Trophoblast cell (in vitro differentiated cells and primary cell): ENCODE data around the gene KRTAP22-2.

Experiments
- DNase-seq, 2 donors: peaks; one replicate each; pipeline ENCODE4 v3.0.0-alpha.2; 2016
- H2AFZ ChIP-seq: 2 replicates; pipeline ENCODE4 v1.6.1; 2013; ENCODE audit warnings: low read length, moderate library complexity, mild to moderate bottlenecking; ENCODE audit not compliant: insufficient read depth, poor library complexity
- H2AK5ac ChIP-seq: 2 replicates; pipeline ENCODE4 v1.6.1; 2013; ENCODE audit warnings: mild to moderate bottlenecking, low read length
- H2BK120ac ChIP-seq: 2 replicates; pipeline ENCODE4 v1.6.1; 2013; ENCODE audit warnings: low read length, mild to moderate bottlenecking, moderate library complexity; ENCODE audit not compliant: insufficient read depth, poor library complexity
- H2BK12ac ChIP-seq: 2 replicates; pipeline ENCODE4 v1.6.1; 2013; ENCODE audit warnings: mild to moderate bottlenecking, low read length, moderate library complexity
- H2BK5ac ChIP-seq: 2 replicates; pipeline ENCODE4 v1.6.1; 2013; ENCODE audit warnings: low read length, low read depth, moderate library complexity, mild to moderate bottlenecking; ENCODE audit not compliant: poor library complexity
- H3K14ac ChIP-seq: 2 replicates; pipeline ENCODE4 v1.6.1; 2013; ENCODE audit warnings: mild to moderate bottlenecking, low read length
- H3K18ac ChIP-seq: 2 replicates; pipeline ENCODE4 v1.6.1; 2013; ENCODE audit warnings: mild to moderate bottlenecking, low read length
- H3K23ac ChIP-seq: 2 replicates; pipeline ENCODE4 v1.6.1; 2013; ENCODE audit warnings: low read length
- H3K27ac ChIP-seq: 2 replicates; pipeline ENCODE4 v1.5.1; 2013; ENCODE audit warnings: low read depth, mild to moderate bottlenecking, inconsistent platforms, low read length, moderate library complexity
- H3K27me3 ChIP-seq: 2 replicates; pipeline ENCODE4 v1.6.1; 2013; ENCODE audit warnings: inconsistent platforms, mild to moderate bottlenecking, low read length, moderate library complexity; ENCODE audit not compliant: insufficient read depth
- H3K36me3 ChIP-seq, 2 experiments: 1 replicate in 1 of 2; 2 replicates in 1 of 2; pipeline ENCODE4 v1.6.1; 2013; ENCODE audit warnings: low read length in 2 of 2, mild to moderate bottlenecking in 2 of 2, moderate library complexity in 1 of 2; ENCODE audit not compliant: insufficient read depth in 2 of 2, control insufficient read depth in 1 of 2
- H3K4ac ChIP-seq: 2 replicates; pipeline ENCODE4 v1.6.1; 2013; ENCODE audit warnings: low read depth, mild to moderate bottlenecking, low read length, moderate library complexity
- H3K4me1 ChIP-seq, 2 experiments: 1 replicate in 1 of 2; 2 replicates in 1 of 2; pipeline ENCODE4 v1.6.1; 2013; ENCODE audit warnings: low read length in 2 of 2, mild to moderate bottlenecking in 2 of 2, moderate library complexity in 1 of 2; ENCODE audit not compliant: insufficient read depth in 2 of 2, control insufficient read depth in 1 of 2
- H3K4me2 ChIP-seq: 2 replicates; pipeline ENCODE4 v1.6.1; 2013; ENCODE audit warnings: inconsistent platforms, mild to moderate bottlenecking, low read length, moderate library complexity
- H3K4me3 ChIP-seq: 2 replicates; pipeline ENCODE4 v1.5.1; 2013; ENCODE audit warnings: mild to moderate bottlenecking, low read depth, low read length, inconsistent platforms
- H3K79me1 ChIP-seq: one replicate; pipeline ENCODE4 v1.6.1; 2013; ENCODE audit warnings: low read length
- H3K79me2 ChIP-seq: 2 replicates; pipeline ENCODE4 v1.6.1; 2013; ENCODE audit warnings: low read length, mild to moderate bottlenecking; ENCODE audit not compliant: control insufficient read depth, insufficient read depth, poor library complexity
- H3K9ac ChIP-seq: 2 replicates; pipeline ENCODE4 v1.6.1; 2013; ENCODE audit warnings: mild to moderate bottlenecking, low read length
- H3K9me3 ChIP-seq: 2 replicates; pipeline ENCODE4 v1.6.1; 2013; ENCODE audit warnings: low read depth, mild to moderate bottlenecking, control low read depth, inconsistent platforms, low read length; ENCODE audit not compliant: insufficient read depth
- H4K12ac ChIP-seq: 2 replicates; pipeline ENCODE4 v1.6.1; 2013; ENCODE audit warnings: low read depth, mild to moderate bottlenecking, low read length, moderate library complexity
- H4K8ac ChIP-seq: 2 replicates; pipeline ENCODE4 v1.6.1; 2013; ENCODE audit warnings: low read depth, mild to moderate bottlenecking, low read length, moderate library complexity
- H4K91ac ChIP-seq: one replicate; pipeline ENCODE4 v1.6.1; 2013; ENCODE audit warnings: low read depth, mild to moderate bottlenecking, low read length, moderate library complexity
- whole genome bisulfite sequencing: extraction: QIAGEN DNeasy Blood & Tissue Kit; methylation state at CpG from one replicate; pipeline ENCODE4 v1.1.7; 2013; ENCODE audit warnings: missing lambda C conversion rate; ENCODE audit not compliant: insufficient read length, insufficient coverage; ENCODE audit errors: extremely low coverage; 5-methylcytosine and 5-hydroxymethylcytosine counted together

KRTAP22-2 gene

DNA sequence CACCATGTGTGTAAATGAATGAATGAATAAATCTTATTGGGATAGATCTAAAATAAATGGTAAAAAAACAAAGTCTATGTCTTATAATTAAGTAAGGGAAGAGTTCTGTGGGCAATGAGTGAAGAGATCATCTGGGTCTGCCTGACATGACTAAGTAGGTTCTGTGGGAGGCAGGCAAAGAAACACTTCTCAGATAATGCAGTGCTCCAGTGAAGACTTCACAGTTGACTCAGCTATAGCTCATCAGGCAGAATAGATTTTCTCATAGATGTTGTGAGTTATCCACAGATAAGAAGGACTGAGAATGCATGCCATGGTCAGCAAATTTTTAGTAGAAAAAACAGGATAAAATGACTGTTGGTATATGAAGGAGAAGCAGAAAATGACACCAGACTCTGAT, 12.4 kb downstream of the KRTAP22-2 start:
- H3K27me3 ChIP-seq, result no peaks in the 10 kb centered on the region
- H3K27ac ChIP-seq, result no peak overlapping the region
- H2BK12ac ChIP-seq, result no peak overlapping the region
- H4K12ac ChIP-seq, result no peak overlapping the region
- no peaks in the 10 kb centered on the region for H3K9me3 ChIP-seq
- H3K23ac ChIP-seq, result no peak overlapping the region
- no peak overlapping the region for H2AK5ac ChIP-seq
- H3K4ac ChIP-seq, result no peak overlapping the region
- no peaks in the 10 kb centered on the region for H3K79me2 ChIP-seq
- H3K36me3 ChIP-seq, result no peaks in the 10 kb centered on the region
- no peaks in the 10 kb centered on the region for H3K4me1 ChIP-seq
- H4K8ac ChIP-seq, result no peak overlapping the region
- no peaks in the 10 kb centered on the region for H3K79me1 ChIP-seq
- H3K4me3 ChIP-seq, result no peak overlapping the region
- H3K9ac ChIP-seq, result no peak overlapping the region
- no peak overlapping the region for H4K91ac ChIP-seq
- no peak overlapping the region for H2AFZ ChIP-seq
- no peak overlapping the region for H2BK5ac ChIP-seq
- H3K18ac ChIP-seq, result no peak overlapping the region
- no peak for DNase-seq
- no peak overlapping the region for H3K14ac ChIP-seq
- H2BK120ac ChIP-seq, result no peak overlapping the region
- H3K4me2 ChIP-seq, result no peak overlapping the region

DNA sequence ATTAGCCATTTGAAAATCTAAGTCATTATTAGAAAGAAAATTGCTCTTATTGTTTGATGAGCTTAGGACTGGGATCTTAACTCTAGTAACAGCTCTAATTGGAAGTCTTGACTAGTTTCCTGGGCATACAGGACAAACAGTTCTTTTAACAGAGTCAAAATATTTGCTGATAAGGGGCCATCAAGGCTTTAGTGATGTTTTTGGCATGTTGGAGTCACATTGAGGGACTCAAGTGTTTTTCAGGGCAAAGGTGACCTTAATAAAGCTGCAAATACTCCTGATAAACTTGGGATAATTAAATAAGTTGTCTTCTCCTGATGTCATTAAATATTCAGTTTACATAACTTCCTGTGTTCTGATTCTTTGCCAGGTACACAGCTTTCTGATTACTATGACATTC, 22.6 kb downstream of the KRTAP22-2 start:
- no peak overlapping the region for H2AK5ac ChIP-seq
- no peak overlapping the region for H3K23ac ChIP-seq
- no peak overlapping the region for H3K4me2 ChIP-seq
- no peak overlapping the region for H3K4me3 ChIP-seq
- no peak overlapping the region for H4K12ac ChIP-seq
- no peak overlapping the region for H3K27ac ChIP-seq
- H3K36me3 ChIP-seq, result no peaks in the 10 kb centered on the region
- H3K18ac ChIP-seq, result no peak overlapping the region
- no peak overlapping the region for H3K14ac ChIP-seq
- no peak overlapping the region for H4K8ac ChIP-seq
- H2BK120ac ChIP-seq, result no peak overlapping the region
- no peak overlapping the region for H2BK5ac ChIP-seq
- H3K27me3 ChIP-seq, result no peaks in the 10 kb centered on the region
- no peak overlapping the region for H4K91ac ChIP-seq
- H3K4ac ChIP-seq, result no peak overlapping the region
- no peaks in the 10 kb centered on the region for H3K9me3 ChIP-seq
- H3K79me1 ChIP-seq, result no peaks in the 10 kb centered on the region
- no peaks in the 10 kb centered on the region for H3K79me2 ChIP-seq
- no peaks in the 10 kb centered on the region for H3K4me1 ChIP-seq
- no peak overlapping the region for H3K9ac ChIP-seq
- DNase-seq, result no peak
- H2AFZ ChIP-seq, result no peak overlapping the region
- no peak overlapping the region for H2BK12ac ChIP-seq

DNA sequence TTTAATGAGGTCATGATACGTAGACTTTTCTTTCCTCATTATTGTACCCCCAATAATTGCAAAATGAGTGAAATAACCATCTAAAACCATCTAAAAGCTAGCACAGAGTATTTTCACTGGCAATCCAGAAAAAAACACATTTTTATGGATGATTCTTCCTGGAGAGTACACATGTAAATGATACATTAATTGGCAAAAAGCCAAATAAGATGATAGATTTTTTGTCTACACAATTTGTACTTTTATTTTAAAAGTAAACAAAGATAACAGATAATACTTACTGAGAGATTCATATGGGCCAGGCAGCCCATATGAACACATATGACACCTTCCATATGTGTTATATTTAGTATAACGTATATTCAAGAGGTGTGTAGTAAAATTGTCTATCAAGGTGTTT, 26.6 kb downstream of the KRTAP22-2 start:
- H2AFZ ChIP-seq, result no peak overlapping the region
- no peak overlapping the region for H4K91ac ChIP-seq
- H3K4me1 ChIP-seq, result no peaks in the 10 kb centered on the region
- H3K36me3 ChIP-seq, result no peaks in the 10 kb centered on the region
- DNase-seq, result no peak
- WGBS, result no CpG with 5 or more reads among the region's 2 CpGs
- H3K4ac ChIP-seq, result no peak overlapping the region
- no peak overlapping the region for H4K12ac ChIP-seq
- no peaks in the 10 kb centered on the region for H3K9me3 ChIP-seq
- no peak overlapping the region for H3K14ac ChIP-seq
- H3K4me2 ChIP-seq, result no peak overlapping the region
- no peaks in the 10 kb centered on the region for H3K27me3 ChIP-seq
- no peak overlapping the region for H3K4me3 ChIP-seq
- no peak overlapping the region for H2BK12ac ChIP-seq
- H3K9ac ChIP-seq, result no peak overlapping the region
- no peak overlapping the region for H2AK5ac ChIP-seq
- no peak overlapping the region for H3K23ac ChIP-seq
- no peak overlapping the region for H2BK120ac ChIP-seq
- no peaks in the 10 kb centered on the region for H3K79me1 ChIP-seq
- no peak overlapping the region for H2BK5ac ChIP-seq
- no peak overlapping the region for H3K18ac ChIP-seq
- H3K27ac ChIP-seq, result no peak overlapping the region
- H4K8ac ChIP-seq, result no peak overlapping the region
- no peaks in the 10 kb centered on the region for H3K79me2 ChIP-seq

DNA sequence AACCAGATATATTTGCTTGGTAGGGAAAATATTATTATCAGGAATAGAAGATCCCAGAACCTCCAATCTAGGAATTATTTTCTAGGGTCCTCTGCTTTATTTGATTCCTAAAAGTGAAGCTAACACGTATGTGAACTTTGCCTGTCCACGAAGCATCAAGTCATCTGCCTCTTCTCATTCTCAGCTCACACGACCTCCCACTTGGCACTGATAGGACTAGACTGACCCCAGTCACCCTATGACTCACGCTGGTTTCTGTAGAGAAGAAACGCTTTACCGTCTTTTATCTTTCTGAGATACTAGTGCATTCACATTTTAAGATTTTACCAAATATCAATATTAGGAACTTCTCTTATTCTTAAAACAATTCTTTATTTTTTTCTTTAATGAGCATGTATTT, 27.1 kb downstream of the KRTAP22-2 start:
- Histone ChIP-seq H3K4me3 (no peak overlapping the region), H3K4ac (no peak overlapping the region), H3K9ac (no peak overlapping the region), H3K36me3 (no peaks in the 10 kb centered on the region), H4K8ac (no peak overlapping the region), H3K27me3 (no peaks in the 10 kb centered on the region), H3K4me2 (no peak overlapping the region), H3K14ac (no peak overlapping the region), H2BK120ac (no peak overlapping the region), H4K91ac (no peak overlapping the region), H2BK12ac (no peak overlapping the region), H2AK5ac (no peak overlapping the region), H2AFZ (no peak overlapping the region), H3K18ac (no peak overlapping the region), H3K4me1 (no peaks in the 10 kb centered on the region), H3K27ac (no peak overlapping the region), H2BK5ac (no peak overlapping the region), H4K12ac (no peak overlapping the region), H3K9me3 (no peaks in the 10 kb centered on the region), H3K79me1 (no peaks in the 10 kb centered on the region), H3K79me2 (no peaks in the 10 kb centered on the region), H3K23ac (no peak overlapping the region)
- WGBS, result no CpG with 5 or more reads among the region's 6 CpGs
- no peak for DNase-seq

DNA sequence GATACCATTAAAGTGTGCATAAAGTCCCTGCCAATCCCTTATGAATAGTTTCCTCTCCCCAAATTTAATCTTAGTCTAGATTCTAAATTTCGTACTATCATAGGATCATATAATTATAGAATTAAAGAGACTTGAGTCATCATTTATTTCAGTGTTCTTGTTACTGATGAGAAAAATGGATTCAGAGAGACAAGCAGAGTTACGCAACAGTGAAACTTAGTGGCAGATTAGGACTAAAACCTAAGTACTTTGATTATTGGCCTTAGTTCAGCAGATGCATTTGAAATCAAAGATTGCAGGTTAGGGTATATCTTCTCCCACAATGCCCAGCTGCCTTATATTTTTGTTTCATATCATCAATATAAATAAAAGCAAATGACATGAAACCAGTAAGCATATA, 28.2 kb downstream of the KRTAP22-2 start:
- Histone ChIP-seq H3K9me3 (no peaks in the 10 kb centered on the region), H3K27me3 (no peaks in the 10 kb centered on the region), H2AK5ac (no peak overlapping the region), H3K4me1 (no peaks in the 10 kb centered on the region), H3K14ac (no peak overlapping the region), H3K4ac (no peak overlapping the region), H3K9ac (no peak overlapping the region), H3K23ac (no peak overlapping the region), H3K4me3 (no peak overlapping the region), H2BK120ac (no peak overlapping the region), H3K79me1 (no peaks in the 10 kb centered on the region), H4K8ac (no peak overlapping the region), H2BK5ac (no peak overlapping the region), H3K27ac (no peak overlapping the region), H3K36me3 (no peaks in the 10 kb centered on the region), H3K18ac (no peak overlapping the region), H4K12ac (no peak overlapping the region), H2BK12ac (no peak overlapping the region), H3K4me2 (no peak overlapping the region), H4K91ac (no peak overlapping the region), H2AFZ (no peak overlapping the region), H3K79me2 (no peaks in the 10 kb centered on the region)
- WGBS, result no CpG with 5 or more reads among the region's 2 CpGs
- DNase-seq, result no peak
